Neural progenitor cell (in vitro differentiated cells): ENCODE measurements around the gene HUWE1. TPM values are rescaled to one million over a fixed set of nuclear protein-coding genes. Genes with fewer than 3 reads are reported as not detected.

Source experiments
- DNase-seq: peaks from one replicate; pipeline ENCODE4 v3.0.0-alpha.2; 2016; ENCODE audit warnings: low spot score
- H2AFZ ChIP-seq: fragments of 200-600 bp; sonication (generic); replicated peaks from 2 replicates; pipeline ENCODE4 v1.6.1; 2016; ENCODE audit warnings: antibody characterized with exemption
- H3F3A ChIP-seq: fragments of 200-600 bp; sonication (generic); 2 replicates; pipeline ENCODE4 v1.6.1; 2016; ENCODE audit warnings: antibody characterized with exemption, low read depth
- H3K27ac ChIP-seq: fragments of 200-600 bp; sonication (generic); 2 replicates; pipeline ENCODE4 v1.5.1; 2016; ENCODE audit warnings: mild to moderate bottlenecking
- H3K27me3 ChIP-seq: fragments of 200-600 bp; sonication (generic); 2 replicates; pipeline ENCODE4 v1.6.1; 2016; ENCODE audit warnings: mild to moderate bottlenecking, moderate library complexity
- H3K36me3 ChIP-seq: fragments of 200-600 bp; sonication (generic); 2 replicates; pipeline ENCODE4 v1.5.1; 2016
- H3K4me1 ChIP-seq: fragments of 200-600 bp; sonication (generic); 2 replicates; pipeline ENCODE4 v1.6.1; 2016; ENCODE audit warnings: mixed run types
- H3K4me2 ChIP-seq: fragments of 200-600 bp; sonication (generic); 2 replicates; pipeline ENCODE4 v1.6.1; 2016
- H3K4me3 ChIP-seq: fragments of 200-600 bp; sonication (generic); 2 replicates; pipeline ENCODE4 v1.5.1; 2016
- H3K79me2 ChIP-seq: fragments of 200-600 bp; sonication (generic); 2 replicates; pipeline ENCODE4 v1.6.1; 2016; ENCODE audit warnings: low read depth
- H3K9ac ChIP-seq: fragments of 200-600 bp; sonication (generic); 2 replicates; pipeline ENCODE4 v1.6.1; 2016
- H3K9me3 ChIP-seq: fragments of 200-600 bp; sonication (generic); 2 replicates; pipeline ENCODE4 v1.5.1; 2016; ENCODE audit warnings: low read depth
- H4K20me1 ChIP-seq: fragments of 200-600 bp; sonication (generic); 2 replicates; pipeline ENCODE4 v1.6.1; 2016; ENCODE audit warnings: low read depth
- H3K27ac Mint-ChIP-seq: 3 replicates; pipeline ENCODE4 v1.8.0; 2021; ENCODE audit warnings: mixed read lengths
- H3K27me3 Mint-ChIP-seq: 2 replicates; pipeline ENCODE4 v1.8.0; 2022; ENCODE audit warnings: low read depth, mild to moderate bottlenecking, inconsistent platforms, moderate library complexity, mixed read lengths; ENCODE audit not compliant: insufficient read depth
- H3K36me3 Mint-ChIP-seq: 3 replicates; pipeline ENCODE4 v1.8.0; 2021; ENCODE audit warnings: mixed read lengths
- H3K4me1 Mint-ChIP-seq: 3 replicates; pipeline ENCODE4 v1.8.0; 2021; ENCODE audit warnings: mixed read lengths
- H3K4me3 Mint-ChIP-seq: 3 replicates; pipeline ENCODE4 v1.8.0; 2021; ENCODE audit warnings: mild to moderate bottlenecking, moderate library complexity, mixed read lengths
- H3K9me3 Mint-ChIP-seq: 3 replicates; pipeline ENCODE4 v1.8.0; 2020; ENCODE audit warnings: mixed read lengths
- CTCF ChIP-seq: fragments of 200-600 bp; sonication (generic); IDR thresholded peaks from 2 replicates; pipeline ENCODE4 v1.5.1; 2017; ENCODE audit warnings: antibody characterized with exemption, mild to moderate bottlenecking
- EZH2 ChIP-seq: fragments of 200-600 bp; sonication (generic); IDR thresholded peaks from 2 replicates; pipeline ENCODE4 v1.6.1; 2017; ENCODE audit warnings: antibody characterized with exemption, mild to moderate bottlenecking, moderate library complexity
- EZH2phosphoT487 ChIP-seq: fragments of 200-600 bp; sonication (generic); IDR thresholded peaks from 2 replicates; pipeline ENCODE4 v1.6.1; 2017; ENCODE audit warnings: antibody characterized with exemption
- total RNA-seq: library from RNA; depleted of rRNA; stranded (reverse); fragments of >200 nt; gene quantifications from 2 replicates; pipeline ENCODE4 v1.2.3, GENCODE V29; 2015; ENCODE audit warnings: low replicate concordance

The HUWE1 gene
- total RNA-seq, 1 donor from 2014 or later, result 149 TPM

GRCh38 chrX:53561912-53562311, 124.6 kb downstream of the HUWE1 start:
- no peak overlapping the region for H2AFZ ChIP-seq
- H3K4me2 ChIP-seq, result no peak overlapping the region
- H3K9ac ChIP-seq, result no peak overlapping the region
- H3F3A ChIP-seq, result no peaks in the 10 kb centered on the region
- H3K79me2 ChIP-seq, result no peaks in the 10 kb centered on the region
- peaks cover 38% of the 10 kb centered on the region for H3K36me3 Mint-ChIP-seq
- no peak overlapping the region for H3K27ac ChIP-seq
- H3K9me3 Mint-ChIP-seq, result no peaks in the 10 kb centered on the region
- no peaks in the 10 kb centered on the region for H3K36me3 ChIP-seq
- no peaks in the 10 kb centered on the region for H3K27me3 ChIP-seq
- peaks cover 7% of the 10 kb centered on the region for H3K27me3 Mint-ChIP-seq
- no peak overlapping the region for H3K4me3 ChIP-seq
- no peak for TF ChIP-seq EZH2phosphoT487
- no peak for TF ChIP-seq EZH2
- no peak for DNase-seq
- no peaks in the 10 kb centered on the region for H4K20me1 ChIP-seq
- H3K4me1 Mint-ChIP-seq, result no peaks in the 10 kb centered on the region
- no peaks in the 10 kb centered on the region for H3K4me1 ChIP-seq
- H3K4me3 Mint-ChIP-seq, result no peak overlapping the region
- no peak overlapping the region for H3K27ac Mint-ChIP-seq
- no peaks in the 10 kb centered on the region for H3K9me3 ChIP-seq

DNA sequence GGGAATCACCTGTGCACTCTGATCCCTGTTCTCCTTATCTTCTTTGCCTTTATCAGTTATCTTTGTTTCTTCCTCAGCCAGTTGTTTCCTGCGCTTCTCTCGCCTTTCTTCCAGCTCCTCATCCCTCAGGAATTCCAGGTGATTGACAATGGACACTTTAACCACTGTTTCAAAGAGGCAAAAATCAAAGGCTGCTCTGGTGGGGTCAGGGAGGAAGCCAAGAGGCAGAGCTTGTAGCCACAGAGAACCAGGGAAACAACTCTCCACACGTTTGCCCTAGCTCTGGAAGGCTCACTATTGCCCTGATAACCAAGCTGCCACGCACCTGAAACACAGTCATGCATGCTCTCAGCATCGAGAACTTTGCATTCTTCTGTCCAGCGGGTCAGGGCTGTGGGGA, 127.9 kb downstream of the HUWE1 start:
- H3K36me3 Mint-ChIP-seq, result peaks cover 26% of the 10 kb centered on the region
- Histone ChIP-seq H3K4me2 (no peak overlapping the region), H3F3A (no peaks in the 10 kb centered on the region), H3K4me3 (no peak overlapping the region), H3K79me2 (no peaks in the 10 kb centered on the region), H4K20me1 (no peaks in the 10 kb centered on the region), H3K36me3 (no peaks in the 10 kb centered on the region), H2AFZ (no peak overlapping the region), H3K9ac (no peak overlapping the region), H3K27me3 (no peaks in the 10 kb centered on the region), H3K9me3 (no peaks in the 10 kb centered on the region), H3K27ac (no peak overlapping the region), H3K4me1 (no peaks in the 10 kb centered on the region)
- no peak for DNase-seq
- TF ChIP-seq EZH2 (no peak), EZH2phosphoT487 (no peak), CTCF (no peak)
- peaks cover 3% of the 10 kb centered on the region for H3K27me3 Mint-ChIP-seq
- no peaks in the 10 kb centered on the region for H3K9me3 Mint-ChIP-seq
- no peaks in the 10 kb centered on the region for H3K4me1 Mint-ChIP-seq
- H3K4me3 Mint-ChIP-seq, result no peak overlapping the region
- H3K27ac Mint-ChIP-seq, result no peak overlapping the region

- Histone ChIP-seq H3K4me1 (no peaks in the 10 kb centered on the region), H3K36me3 (no peaks in the 10 kb centered on the region), H3K4me3 (no peak overlapping the region), H2AFZ (no peak overlapping the region), H3K27ac (no peak overlapping the region), H3K9ac (no peak overlapping the region), H3K4me2 (no peak overlapping the region), H3K27me3 (no peaks in the 10 kb centered on the region), H4K20me1 (no peaks in the 10 kb centered on the region), H3K79me2 (no peaks in the 10 kb centered on the region), H3F3A (no peaks in the 10 kb centered on the region), H3K9me3 (no peaks in the 10 kb centered on the region)
- Mint-ChIP-seq H3K4me1 (no peaks in the 10 kb centered on the region), H3K9me3 (peaks cover 5% of the 10 kb centered on the region), H3K27ac (no peak overlapping the region), H3K27me3 (peaks cover 3% of the 10 kb centered on the region), H3K4me3 (no peak overlapping the region), H3K36me3 (peaks cover 27% of the 10 kb centered on the region)
- no peak for TF ChIP-seq EZH2
- TF ChIP-seq CTCF, result no peak
- TF ChIP-seq EZH2phosphoT487, result no peak
- no peak for DNase-seq
These were observed 129.7 kb downstream of the HUWE1 start for GRCh38 chrX:53556868-53557267.

- H3K4me3 Mint-ChIP-seq, result no peak overlapping the region
- Histone ChIP-seq H3K4me3 (no peak overlapping the region), H3K27ac (no peak overlapping the region), H3K36me3 (peaks cover 4% of the 10 kb centered on the region), H3K4me1 (no peaks in the 10 kb centered on the region), H3K79me2 (no peaks in the 10 kb centered on the region), H3K4me2 (no peak overlapping the region), H3K27me3 (no peaks in the 10 kb centered on the region), H3K9ac (no peak overlapping the region), H2AFZ (no peak overlapping the region), H4K20me1 (no peaks in the 10 kb centered on the region), H3K9me3 (no peaks in the 10 kb centered on the region), H3F3A (no peaks in the 10 kb centered on the region)
- H3K36me3 Mint-ChIP-seq, result peaks cover 30% of the 10 kb centered on the region
- TF ChIP-seq EZH2 (no peak), EZH2phosphoT487 (no peak), CTCF (no peak)
- H3K27me3 Mint-ChIP-seq, result peaks cover 2% of the 10 kb centered on the region
- H3K9me3 Mint-ChIP-seq, result peaks cover 7% of the 10 kb centered on the region
- no peaks in the 10 kb centered on the region for H3K4me1 Mint-ChIP-seq
- DNase-seq, result no peak
- H3K27ac Mint-ChIP-seq, result no peak overlapping the region
These were observed 135.6 kb downstream of the HUWE1 start for GRCh38 chrX:53550756-53551463.
